ENCODE measurements around the gene NDUFC1. TPM values are rescaled to one million over a fixed set of nuclear protein-coding genes. Genes with fewer than 3 reads are reported as not detected.

NDUFC1 gene
- total RNA-seq (2021) = 56.2 and 59.1 TPM in 2 replicates
- long read RNA-seq, transcript NDUFC1-209 (5 exons, 1,198 nt) = major isoform, 22 of 60 reads
- long read RNA-seq, partial matches to known transcripts = 23 of 60 reads
- long read RNA-seq, other reads (novel, unspliced or antisense) = 12 of 60 reads

GRCh38 chr4:139301821-139302611, at the start of gene NDUFC1:
TSS of gene NDUFC1 (minus strand) at chr4:139302477. CDS start at chr4:139295798, 6,679 bp downstream.
- Histone ChIP-seq H4K8ac (replicated peaks; ENCODE audit: insufficient read length, low read depth, low read length) (no peak within 1 kb of the TSS), H3K79me1 (ENCODE audit: insufficient read depth, low read depth, low read length, poor library complexity, severe bottlenecking) (no peaks in the 10 kb centered on the region), H3K4ac (ENCODE audit: low read depth, low read length) (no peak within 1 kb of the TSS; the same call in 1 of the 2 replicates), H2BK120ac (ENCODE audit: low read depth, low read length, poor library complexity, severe bottlenecking) (no peak within 1 kb of the TSS), H3K4me1 (ENCODE audit: insufficient read depth, low read length) (no peaks in the 10 kb centered on the region), H3K14ac (ENCODE audit: insufficient read depth, low read length) (peak within 1 kb of the TSS; percentile 93), H2AFZ (ENCODE audit: low read length) (no peak within 1 kb of the TSS), H2AK5ac (ENCODE audit: insufficient read length, low read length) (no peak within 1 kb of the TSS), H3K27me3 (ENCODE audit: insufficient read depth, low read length) (no peaks in the 10 kb centered on the region), H3K9me3 (ENCODE audit: control insufficient read depth, low read depth, low read length) (no peaks in the 10 kb centered on the region), H3K56ac (ENCODE audit: insufficient read length, low read depth, low read length) (peak within 1 kb of the TSS; percentile 28), H3K79me2 (ENCODE audit: insufficient read depth, low read length) (peaks cover 45% of the 10 kb centered on the region), H2BK15ac (ENCODE audit: low read depth, low read length) (no peak within 1 kb of the TSS), H4K91ac (ENCODE audit: insufficient read length, low read depth, low read length) (no peak within 1 kb of the TSS), H3K18ac (ENCODE audit: insufficient read length, low read depth, low read length) (peak within 1 kb of the TSS; percentile 91), H4K20me1 (ENCODE audit: control insufficient read depth, insufficient read depth, insufficient read length) (no peaks in the 10 kb centered on the region), H2BK12ac (ENCODE audit: insufficient read length, low read depth, low read length) (no peak within 1 kb of the TSS), H4K5ac (ENCODE audit: insufficient read length, low read depth, low read length) (no peak within 1 kb of the TSS), H2BK5ac (ENCODE audit: insufficient read length, low read length) (no peak within 1 kb of the TSS), H3K4me2 (ENCODE audit: insufficient read depth, insufficient read length, low read length) (peak within 1 kb of the TSS; percentile 81), H2BK20ac (ENCODE audit: low read depth, low read length, poor library complexity, severe bottlenecking) (no peak within 1 kb of the TSS), H3T11ph (ENCODE audit: low read length) (no peak within 1 kb of the TSS), H3K9ac (ENCODE audit: extremely low read depth, insufficient read length, low read length) (peak within 1 kb of the TSS; percentile 89), H3K23me2 (ENCODE audit: insufficient read length, low read depth, low read length, poor library complexity, severe bottlenecking) (peaks cover 3% of the 10 kb centered on the region), H3K23ac (ENCODE audit: insufficient read length, low read depth, low read length) (no peak within 1 kb of the TSS), H3K27ac (ENCODE audit: insufficient read length, low read depth, low read length) (peak within 1 kb of the TSS; percentile 66)
- Mint-ChIP-seq H3K27ac (peak within 1 kb of the TSS; percentile 99), H3K36me3 (ENCODE audit: insufficient read depth in 1 of 3, low read depth in 3 of 3) (peaks cover 34 to 43% (median 42%) of the 10 kb centered on the region in 3 experiments), H3K27me3 (ENCODE audit: low read depth) (no peaks in the 10 kb centered on the region), H3K4me1 (peaks cover 30 to 34% of the 10 kb centered on the region in 2 experiments), H3K4me3 (peak within 1 kb of the TSS; percentile 97 to 100), H3K9me3 (peaks cover 15 to 17% of the 10 kb centered on the region in 2 experiments)
- no CpG with 5 or more reads among the region's 46 CpGs for WGBS (ENCODE audit: extremely low coverage, insufficient read length, low lambda C conversion rate)
- peak; percentile 61 for DNase-seq
- TF ChIP-seq CTCF (conservative IDR thresholded peaks at IDR 0.05) = no peak; the same call in 2 of the 3 replicates

Data from H9 (cell line).